ENCODE data around the gene TSPAN32.

DNA sequence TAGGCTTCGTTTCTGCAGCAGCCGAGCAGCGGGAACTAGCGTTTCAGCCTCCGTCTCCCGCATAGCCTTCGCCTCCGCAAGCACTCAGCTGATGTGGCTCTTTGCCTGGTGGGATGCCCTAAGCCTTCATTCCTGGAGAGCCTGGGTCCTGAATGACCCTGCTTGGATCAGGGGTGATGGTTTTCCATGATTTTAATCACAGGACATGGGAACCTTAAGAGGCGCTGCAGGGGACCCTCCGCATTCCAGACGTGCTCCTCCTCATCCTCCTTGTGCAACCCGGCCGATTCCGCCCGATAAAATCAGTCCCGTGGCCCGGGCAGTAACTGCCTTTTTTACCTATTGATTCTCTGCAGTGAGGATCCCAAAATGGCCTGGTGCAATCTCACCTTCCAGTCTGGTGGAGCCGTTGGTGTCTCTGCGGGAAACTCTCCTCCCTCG lies 8.3 kb upstream of the TSPAN32 start:
- TF ChIP-seq CEBPB (IDR thresholded peaks at IDR 0.05): no peak
- no peak for TF ChIP-seq USF1 (IDR thresholded peaks at IDR 0.05)
- no peak for TF ChIP-seq FOXM1 (IDR thresholded peaks at IDR 0.05; ENCODE audit: borderline replicate concordance, low read depth)
- no peak for TF ChIP-seq RAD21 (IDR thresholded peaks at IDR 0.05; ENCODE audit: low read depth)
- no peak for TF ChIP-seq TAF1 (IDR thresholded peaks at IDR 0.05; ENCODE audit: low read depth)

All from Ishikawa (cell line).